Vagina (tissue), 2 donors: ENCODE measurements around the gene HGF.

ENCODE experiments used
- CTCF ChIP-seq, 3 experiments: fragments of 450-650 bp in 2 of 3; fragments of 200-600 bp in 1 of 3; sonication (generic) in 1 of 3; IDR thresholded peaks; one replicate each; pipeline ENCODE4 v1.5.1; 2017 to 2019; ENCODE audit warnings: antibody characterized with exemption in 3 of 3, mild to moderate bottlenecking in 2 of 3, moderate library complexity in 2 of 3
- POLR2A ChIP-seq, 2 donors: fragments of 450-650 bp; IDR thresholded peaks; one replicate each; pipeline ENCODE4 v1.6.1; 2017; ENCODE audit warnings: antibody characterized with exemption in 2 of 2, mild to moderate bottlenecking in 2 of 2, moderate library complexity in 2 of 2
- POLR2AphosphoS5 ChIP-seq, 2 donors: sonication (generic); formaldehyde crosslinking; IDR thresholded peaks; one replicate each; pipeline ENCODE4 v1.9.0; 2017; ENCODE audit warnings: antibody characterized with exemption in 2 of 2, mild to moderate bottlenecking in 2 of 2, low read depth in 1 of 2; ENCODE audit not compliant: insufficient read depth in 1 of 2

DNA sequence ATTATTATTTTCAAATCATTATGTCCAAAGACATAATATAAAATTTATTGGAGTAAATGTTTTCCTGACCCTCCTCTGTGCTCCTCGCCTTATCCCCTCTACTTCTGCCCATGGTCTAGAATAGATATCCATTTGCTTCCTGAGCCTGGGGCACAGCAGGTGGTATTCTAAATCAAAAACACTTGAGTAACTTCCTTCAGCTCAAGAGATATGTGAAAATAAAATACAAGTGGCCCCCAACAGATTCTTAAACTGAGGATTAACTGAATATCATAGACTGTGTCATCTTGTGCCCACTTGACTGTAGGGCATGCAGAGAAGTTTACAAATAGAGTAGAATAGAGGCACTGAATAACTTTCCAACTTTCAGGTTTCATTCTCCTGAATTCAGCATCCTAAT is 59.1 kb downstream of the HGF start:
- no peak for TF ChIP-seq POLR2A (IDR thresholded peaks at IDR 0.05)
- TF ChIP-seq CTCF (IDR thresholded peaks at IDR 0.05), result no peak
- no peak for TF ChIP-seq POLR2AphosphoS5 (IDR thresholded peaks at IDR 0.05; ENCODE audit: insufficient read depth in 1 of 2, low read depth in 1 of 2)
